Right ventricle myocardium superior (tissue), 1 donor: ENCODE measurements around the gene ADAMTS5. TPM values are rescaled to one million over a fixed set of nuclear protein-coding genes. Genes with fewer than 3 reads are reported as not detected.

ENCODE experiments used
- ATAC-seq: fragments of 200-7000 bp; cut with Tn5 transposase; one replicate; pipeline ENCODE4 v1.9.1; 2020; ENCODE audit warnings: mild to moderate bottlenecking; ENCODE audit not compliant: poor library complexity
- DNase-seq: peaks from one replicate; pipeline ENCODE4 v3.0.0-alpha.2; 2020
- intact Hi-C: fragments of 100-400 bp; cut with DNase I; formaldehyde crosslinking; loops from one replicate; pipeline ENCODE4 v1.11.2; 2022
- total RNA-seq: library from RNA; stranded (reverse); fragmentation: NEBNext Ultra II Directional; extraction: Animal tissue kit (Norgen Biotek cat#: 25700); gene quantifications from one replicate; pipeline ENCODE4 v1.2.1, GENCODE V29; 2021
- donor health status: DM: no; HTN: yes; CAD: no; lungs with severe emphysema.

ADAMTS5 gene
- total RNA-seq, 1 donor from 2014 or later, result 4.0 TPM

- intact Hi-C loops, result no loop called here
- no peak for DNase-seq
- no peak for ATAC-seq
Observed at GRCh38 chr21:26954662-26955121, 12.2 kb downstream of the ADAMTS5 start.

- no peak for DNase-seq
- ATAC-seq, result no peak
- intact Hi-C loops, result no loop called here
Observed at GRCh38 chr21:26952374-26953066, 14.4 kb downstream of the ADAMTS5 start.

GRCh38 chr21:26949830-26950229 lies 17.1 kb downstream of the ADAMTS5 start:
- no peak for ATAC-seq
- DNase-seq, result no peak
- intact Hi-C loops, result no loop called here

GRCh38 chr21:26948194-26948593 lies 18.7 kb downstream of the ADAMTS5 start:
- intact Hi-C loops, result no loop called here
- DNase-seq, result no peak
- no peak for ATAC-seq

- ATAC-seq (peak; percentile 62), DNase-seq (no peak)
- intact Hi-C loops, result no loop called here
Observed at GRCh38 chr21:26946744-26947446, 20.0 kb downstream of the ADAMTS5 start.

DNA sequence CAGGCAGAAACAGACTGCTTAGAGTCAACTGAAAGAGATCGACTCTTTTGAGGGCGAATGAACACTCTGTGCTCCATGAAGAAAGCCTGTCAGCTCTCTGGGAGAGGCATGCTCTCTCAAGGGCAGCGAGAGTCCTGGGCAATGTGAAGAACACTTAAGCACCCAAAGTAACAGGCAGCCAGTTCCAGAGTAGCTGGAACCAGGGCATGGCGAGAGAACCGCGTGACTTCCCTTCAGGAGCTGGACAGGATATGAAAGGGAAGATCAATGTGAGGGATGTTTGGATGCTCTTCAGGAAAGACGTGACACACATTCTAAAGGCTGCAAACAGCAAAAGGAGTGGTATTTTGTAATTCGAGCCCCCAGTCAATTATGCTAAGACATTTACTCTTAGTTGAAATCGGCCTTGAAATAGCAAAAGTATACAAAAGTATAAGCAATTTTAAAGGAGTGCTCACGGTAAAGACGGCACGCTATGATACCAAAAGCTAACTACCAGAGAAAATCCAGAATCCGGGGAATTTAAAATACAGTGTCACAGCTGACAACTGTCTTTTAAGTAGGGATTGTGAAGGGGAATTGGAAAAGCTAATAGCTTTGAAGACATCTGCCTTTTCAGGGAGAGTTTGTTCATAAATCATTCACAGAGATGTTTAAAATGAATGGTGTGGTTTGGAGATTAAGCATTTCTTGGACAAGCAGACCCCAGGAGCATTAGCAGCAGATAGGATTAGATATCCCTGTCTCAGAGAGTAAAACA lies 20.8 kb downstream of the ADAMTS5 start:
- intact Hi-C loops, result no loop called here
- ATAC-seq (peak; percentile 89), DNase-seq (peak; percentile 55)

- DNase-seq (no peak), ATAC-seq (no peak)
- intact Hi-C loops, result no loop called here
Observed at GRCh38 chr21:26943921-26944320, 23.0 kb downstream of the ADAMTS5 start.

GRCh38 chr21:26941421-26941820 lies 25.5 kb downstream of the ADAMTS5 start:
- intact Hi-C loops, result no loop called here
- ATAC-seq, result no peak
- no peak for DNase-seq

DNA sequence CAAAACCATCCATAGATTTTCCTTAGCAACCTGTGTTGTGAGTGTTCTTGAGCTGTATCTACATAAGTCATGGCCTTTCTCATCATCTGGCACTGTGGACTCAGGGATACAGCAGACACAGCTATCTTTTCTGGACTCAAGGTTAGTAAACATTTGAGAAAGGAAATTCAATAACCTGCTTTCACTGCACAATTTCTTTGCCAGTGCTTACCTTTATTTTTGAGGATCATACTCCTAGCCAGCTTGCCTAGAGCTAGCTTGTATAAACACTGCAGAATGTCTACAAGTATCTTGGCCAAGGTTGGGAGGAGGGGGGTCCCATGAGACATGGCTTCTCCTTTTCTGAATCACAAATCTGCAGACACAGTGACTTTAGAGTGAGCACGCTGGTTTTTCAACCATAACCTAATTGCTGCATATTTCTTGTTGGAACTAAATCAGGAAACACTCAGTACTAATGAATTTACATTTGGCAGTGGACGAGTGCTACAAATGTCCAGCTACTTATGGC lies 27.2 kb downstream of the ADAMTS5 start:
- intact Hi-C loops, result no loop called here
- peak; percentile 68 for ATAC-seq
- DNase-seq, result no peak

DNA sequence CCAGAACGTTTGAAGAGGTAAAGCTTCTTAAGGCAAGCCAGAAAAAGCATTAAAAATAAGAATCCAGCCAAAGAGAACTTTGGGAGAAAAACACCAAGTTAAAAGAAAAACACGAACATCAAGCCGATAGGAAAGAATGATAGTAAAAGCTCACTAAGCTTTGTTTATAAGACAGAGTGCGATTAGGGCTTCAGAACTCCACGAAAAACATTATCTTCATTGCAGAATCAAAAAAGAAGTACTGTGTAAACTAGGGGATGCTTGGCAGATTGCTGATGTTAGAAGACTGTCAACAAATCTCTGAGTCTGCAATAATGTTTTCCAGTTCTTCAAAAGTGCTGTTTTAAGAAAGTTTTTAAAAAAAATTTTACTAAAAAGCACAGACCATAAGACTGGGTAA lies 30.2 kb downstream of the ADAMTS5 start:
- DNase-seq, result no peak
- ATAC-seq, result no peak
- intact Hi-C loops, result no loop called here

- no peak for ATAC-seq
- intact Hi-C loops, result no loop called here
- no peak for DNase-seq
Observed at GRCh38 chr21:26935977-26936376, 30.9 kb downstream of the ADAMTS5 start.

DNA sequence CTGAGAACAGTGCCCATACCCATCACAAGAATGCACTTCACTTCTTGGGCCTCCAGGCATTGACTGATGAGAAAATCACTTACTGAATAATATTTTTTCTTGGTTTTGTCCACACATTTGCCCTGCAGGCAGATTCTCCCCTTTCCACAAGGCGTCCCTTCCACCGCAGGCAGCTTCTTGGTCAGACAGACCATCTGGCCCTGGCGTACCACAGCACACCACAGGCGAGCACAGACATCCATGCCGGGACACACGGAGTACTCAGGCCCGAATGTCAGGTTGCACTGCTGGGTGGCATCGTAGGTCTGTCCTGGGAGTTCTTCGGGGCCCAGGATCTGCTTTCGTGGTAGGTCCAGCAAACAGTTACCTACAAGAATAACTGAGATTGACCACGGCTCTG lies 32.5 kb downstream of the ADAMTS5 start:
- no peak for ATAC-seq
- intact Hi-C loops, result no loop called here
- DNase-seq, result no peak

- ATAC-seq (no peak), DNase-seq (no peak)
- intact Hi-C loops, result no loop called here
Observed at GRCh38 chr21:26933448-26933847, 33.4 kb downstream of the ADAMTS5 start.

DNA sequence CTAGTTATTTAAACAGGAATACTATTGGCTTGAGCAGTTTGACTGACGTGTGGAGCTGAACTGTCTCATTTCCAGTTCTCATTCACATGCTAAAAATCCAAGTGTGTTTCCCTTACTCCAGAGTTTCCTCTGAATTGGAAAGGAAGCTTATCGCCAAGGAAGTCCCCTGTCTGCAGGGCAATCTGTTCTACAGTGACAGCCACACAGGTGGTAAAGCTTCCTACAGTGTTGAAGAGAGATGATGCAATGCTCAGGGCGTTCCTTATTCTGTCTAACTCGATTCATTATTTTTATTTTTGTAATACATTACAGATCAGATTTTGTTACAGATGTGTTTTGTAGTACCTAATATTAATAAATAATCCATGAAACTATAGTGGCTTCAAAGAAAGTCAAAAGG lies 41.3 kb downstream of the ADAMTS5 start:
- intact Hi-C loops, result no loop called here
- DNase-seq, result no peak

DNA sequence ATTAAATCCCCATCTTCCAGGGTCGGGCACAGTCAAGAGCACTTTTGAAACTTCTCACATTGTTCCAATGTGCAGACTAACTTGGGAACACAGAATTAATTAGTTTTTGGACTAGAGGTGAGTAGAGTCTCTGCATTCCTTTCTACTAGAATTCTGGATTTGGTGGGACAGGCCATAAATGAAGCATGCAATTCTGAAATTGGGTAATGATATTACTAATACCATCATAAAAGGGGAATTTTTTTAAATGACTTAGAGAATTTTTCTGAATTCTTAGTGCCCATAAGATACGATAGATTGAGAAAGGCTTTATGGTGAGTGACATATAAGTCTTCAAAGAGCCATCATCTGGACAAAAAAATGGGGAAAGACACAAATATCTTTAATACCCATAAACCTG lies 41.8 kb downstream of the ADAMTS5 start:
- intact Hi-C loops, result no loop called here
- ATAC-seq (no peak), DNase-seq (no peak)

More for the DNA sequence above, 41.3 kb downstream of the ADAMTS5 start:
- ATAC-seq, result no peak

DNA sequence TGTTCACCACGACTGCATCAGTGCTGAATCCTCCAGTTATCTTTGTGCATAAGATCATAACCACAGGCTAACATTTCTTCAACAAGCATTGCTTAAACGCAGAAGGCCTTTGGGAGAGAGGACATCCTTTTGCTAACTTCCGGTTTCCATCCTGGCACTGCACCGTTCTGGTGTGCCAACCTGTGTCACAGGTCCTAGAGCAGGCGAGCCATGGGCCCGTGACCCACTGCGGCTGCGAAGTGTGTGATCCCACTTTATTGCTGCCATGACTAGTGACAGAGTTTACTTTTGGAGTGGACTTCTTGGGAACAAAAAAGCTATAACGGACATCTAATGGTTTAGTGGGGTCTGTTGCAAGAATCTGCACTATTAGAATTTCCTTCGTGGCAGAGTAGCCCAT lies 42.9 kb downstream of the ADAMTS5 start:
- intact Hi-C loops, result no loop called here
- no peak for ATAC-seq
- DNase-seq, result no peak

- intact Hi-C loops, result no loop called here
- ATAC-seq (peak; percentile 15), DNase-seq (no peak)
Observed at GRCh38 chr21:26920055-26920454, 46.8 kb downstream of the ADAMTS5 start.

DNA sequence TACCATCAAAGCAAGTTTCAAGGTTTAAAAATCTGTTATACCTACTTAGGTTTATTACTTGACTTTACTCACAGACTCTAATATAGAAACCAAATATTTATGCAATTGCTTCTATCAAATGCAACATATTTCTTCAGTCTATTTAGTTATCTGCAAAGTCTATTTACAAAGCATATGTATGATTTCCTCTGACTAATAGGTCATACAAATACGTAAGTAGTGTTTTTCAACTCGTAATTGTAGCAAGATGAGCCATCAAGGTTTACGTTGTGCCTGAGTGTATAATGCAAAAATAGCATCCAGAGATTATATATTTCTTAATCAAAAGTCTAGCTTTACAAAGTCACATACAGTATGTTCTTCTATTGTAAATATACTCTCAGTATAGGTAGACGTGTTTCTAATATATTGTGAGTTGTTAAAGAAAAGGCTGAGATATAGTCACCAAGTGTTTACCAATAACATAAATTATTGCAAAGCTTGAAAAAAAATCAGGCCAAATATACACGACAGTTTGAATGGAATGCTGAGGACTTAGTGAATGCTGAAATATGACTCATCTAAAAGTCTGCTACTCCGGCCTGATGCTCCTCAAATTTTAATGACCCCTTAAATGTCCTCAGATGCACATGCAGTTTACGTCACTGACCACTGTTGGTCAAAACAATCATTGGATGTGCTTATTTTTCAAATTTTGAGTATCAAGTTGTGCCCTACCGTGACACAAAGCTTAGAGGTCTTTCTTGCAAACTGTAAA lies 48.4 kb downstream of the ADAMTS5 start:
- ATAC-seq (no peak), DNase-seq (no peak)
- intact Hi-C loops, result no loop called here

- intact Hi-C loops, result no loop called here
- DNase-seq (no peak), ATAC-seq (no peak)
Observed at GRCh38 chr21:26916799-26917198, 50.1 kb downstream of the ADAMTS5 start.
